Activated naive CD4-positive, alpha-beta T cell treated with anti-CD3 and anti-CD28 coated beads, Interleukin-2, amount 10 ng/mL, durations not matched to agents 7 days and 5 days (primary cell): ENCODE data around the gene ZNF385D.

Experiments
- CTCF ChIA-PET: fragments of 350-600 bp; sonication (Branson Sonifier 250); formaldehyde crosslinking; loops from one replicate; lab custom pipeline; 2021; ENCODE audit warnings: antibody characterized with exemption; lab: Charles Lee
- DNase-seq: peaks from one replicate; pipeline ENCODE4 v3.0.0-alpha.2; 2020
- H3K27ac Mint-ChIP-seq: one replicate; pipeline ENCODE4 v1.8.0; 2021; ENCODE audit warnings: mild to moderate bottlenecking, moderate library complexity, mixed read lengths
- H3K27me3 Mint-ChIP-seq: one replicate; pipeline ENCODE4 v1.8.0; 2021; ENCODE audit warnings: mild to moderate bottlenecking, mixed read lengths
- H3K36me3 Mint-ChIP-seq: one replicate; pipeline ENCODE4 v1.8.0; 2021; ENCODE audit warnings: mixed read lengths
- H3K4me1 Mint-ChIP-seq: one replicate; pipeline ENCODE4 v1.8.0; 2021; ENCODE audit warnings: mixed read lengths
- H3K4me3 Mint-ChIP-seq: one replicate; pipeline ENCODE4 v1.8.0; 2021; ENCODE audit warnings: mild to moderate bottlenecking, moderate library complexity, mixed read lengths
- H3K9me3 Mint-ChIP-seq: one replicate; pipeline ENCODE4 v1.8.0; 2021; ENCODE audit warnings: mixed read lengths

The ZNF385D gene

GRCh38 chr3:21638488-21638887, 112.5 kb downstream of the ZNF385D start:
- Mint-ChIP-seq H3K36me3 (no peaks in the 10 kb centered on the region), H3K4me1 (no peaks in the 10 kb centered on the region), H3K4me3 (no peak overlapping the region), H3K27ac (no peak overlapping the region), H3K9me3 (peaks cover 5% of the 10 kb centered on the region), H3K27me3 (no peaks in the 10 kb centered on the region)
- CTCF ChIA-PET = no interaction called here
- no peak for DNase-seq

DNA sequence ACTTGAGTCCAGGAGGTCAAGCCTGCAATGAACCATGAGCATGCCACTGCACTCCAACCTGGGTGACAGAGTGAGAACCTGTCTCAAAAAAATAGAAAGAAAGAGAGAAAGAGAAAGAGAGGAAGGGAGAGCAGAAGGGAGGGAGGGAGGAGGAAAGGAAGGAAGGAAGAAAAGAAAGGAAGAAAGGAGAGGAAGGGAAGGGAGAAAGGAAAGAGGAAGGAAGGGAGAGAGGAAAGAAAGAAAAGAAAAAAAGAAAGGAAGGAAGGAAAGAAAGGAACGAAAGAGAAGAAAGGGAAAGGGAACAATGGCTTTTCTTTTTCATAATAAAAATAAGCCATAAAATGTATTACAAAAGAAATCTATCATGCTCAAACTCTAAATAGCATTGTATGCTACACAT, 116.9 kb downstream of the ZNF385D start:
- CTCF ChIA-PET = no interaction called here
- Mint-ChIP-seq H3K9me3 (peaks cover 4% of the 10 kb centered on the region), H3K36me3 (no peaks in the 10 kb centered on the region), H3K4me3 (no peak overlapping the region), H3K27me3 (no peaks in the 10 kb centered on the region), H3K27ac (no peak overlapping the region), H3K4me1 (no peaks in the 10 kb centered on the region)
- DNase-seq = no peak

GRCh38 chr3:21624524-21624923, 126.5 kb downstream of the ZNF385D start:
- CTCF ChIA-PET = no interaction called here
- Mint-ChIP-seq H3K4me1 (no peaks in the 10 kb centered on the region), H3K9me3 (peaks cover 2% of the 10 kb centered on the region), H3K27ac (no peak overlapping the region), H3K4me3 (no peak overlapping the region), H3K27me3 (no peaks in the 10 kb centered on the region), H3K36me3 (no peaks in the 10 kb centered on the region)
- no peak for DNase-seq

- no peak overlapping the region for H3K27ac Mint-ChIP-seq
- no peaks in the 10 kb centered on the region for H3K27me3 Mint-ChIP-seq
- H3K9me3 Mint-ChIP-seq = peaks cover 2% of the 10 kb centered on the region
- DNase-seq = no peak
- no peak overlapping the region for H3K4me3 Mint-ChIP-seq
- no peaks in the 10 kb centered on the region for H3K4me1 Mint-ChIP-seq
- H3K36me3 Mint-ChIP-seq = no peaks in the 10 kb centered on the region
- CTCF ChIA-PET = no interaction called here
Observed at GRCh38 chr3:21621181-21621651, 129.8 kb downstream of the ZNF385D start.

DNA sequence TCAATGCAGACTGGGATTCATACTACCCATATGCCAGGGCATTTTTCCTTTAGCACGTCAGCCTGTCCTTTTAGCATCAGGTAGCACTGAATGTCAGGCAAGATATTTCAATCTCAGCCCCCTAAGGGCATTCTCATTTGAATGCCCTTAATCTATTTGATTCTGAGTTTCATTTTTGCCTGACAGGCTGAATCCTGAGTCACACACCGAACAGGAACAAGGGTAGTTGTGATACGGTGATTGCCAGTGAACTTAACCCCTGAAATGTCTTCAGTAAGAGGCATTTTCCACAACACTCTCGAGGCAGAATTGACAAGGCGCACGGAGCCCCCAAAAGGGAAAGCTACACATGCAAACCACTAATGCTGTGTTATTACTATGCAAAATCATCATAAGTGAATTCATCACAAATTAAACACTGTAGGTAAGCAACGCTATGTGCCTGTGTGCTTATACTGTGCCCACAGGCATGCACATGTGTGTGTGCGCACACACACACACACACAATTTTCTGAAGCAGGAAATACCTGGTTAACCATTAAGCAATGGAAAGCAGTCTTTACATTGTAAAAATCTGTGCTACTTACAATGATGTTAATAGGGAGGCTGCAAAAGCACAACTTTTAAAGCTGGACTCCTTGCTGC, 130.4 kb downstream of the ZNF385D start:
- no peak overlapping the region for H3K4me3 Mint-ChIP-seq
- DNase-seq = no peak
- CTCF ChIA-PET = no interaction called here
- H3K36me3 Mint-ChIP-seq = no peaks in the 10 kb centered on the region
- no peaks in the 10 kb centered on the region for H3K27me3 Mint-ChIP-seq
- peaks cover 2% of the 10 kb centered on the region for H3K9me3 Mint-ChIP-seq
- H3K27ac Mint-ChIP-seq = no peak overlapping the region
- H3K4me1 Mint-ChIP-seq = no peaks in the 10 kb centered on the region

DNA sequence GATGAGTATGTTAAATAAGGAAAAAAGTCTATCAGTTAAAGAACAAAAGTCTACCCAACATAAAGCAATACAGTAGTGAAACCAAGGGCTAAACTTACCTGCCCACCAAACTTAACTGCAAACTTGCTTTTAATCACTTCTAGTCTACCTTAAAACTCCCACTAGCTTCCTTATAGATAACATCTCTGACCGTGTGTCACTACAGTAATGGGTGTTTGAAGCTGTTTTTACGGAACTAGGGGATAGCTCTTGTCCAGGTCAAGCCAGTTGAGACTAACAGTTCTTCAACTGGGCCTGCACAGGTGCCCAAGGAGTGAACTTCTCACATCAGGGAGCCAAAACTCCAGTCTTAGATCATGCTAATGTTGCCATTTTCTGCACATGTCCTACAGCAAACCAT, 132.3 kb downstream of the ZNF385D start:
- CTCF ChIA-PET = no interaction called here
- H3K9me3 Mint-ChIP-seq = peaks cover 2% of the 10 kb centered on the region
- no peaks in the 10 kb centered on the region for H3K27me3 Mint-ChIP-seq
- no peak for DNase-seq
- H3K27ac Mint-ChIP-seq = no peak overlapping the region
- H3K36me3 Mint-ChIP-seq = no peaks in the 10 kb centered on the region
- no peaks in the 10 kb centered on the region for H3K4me1 Mint-ChIP-seq
- H3K4me3 Mint-ChIP-seq = no peak overlapping the region

DNA sequence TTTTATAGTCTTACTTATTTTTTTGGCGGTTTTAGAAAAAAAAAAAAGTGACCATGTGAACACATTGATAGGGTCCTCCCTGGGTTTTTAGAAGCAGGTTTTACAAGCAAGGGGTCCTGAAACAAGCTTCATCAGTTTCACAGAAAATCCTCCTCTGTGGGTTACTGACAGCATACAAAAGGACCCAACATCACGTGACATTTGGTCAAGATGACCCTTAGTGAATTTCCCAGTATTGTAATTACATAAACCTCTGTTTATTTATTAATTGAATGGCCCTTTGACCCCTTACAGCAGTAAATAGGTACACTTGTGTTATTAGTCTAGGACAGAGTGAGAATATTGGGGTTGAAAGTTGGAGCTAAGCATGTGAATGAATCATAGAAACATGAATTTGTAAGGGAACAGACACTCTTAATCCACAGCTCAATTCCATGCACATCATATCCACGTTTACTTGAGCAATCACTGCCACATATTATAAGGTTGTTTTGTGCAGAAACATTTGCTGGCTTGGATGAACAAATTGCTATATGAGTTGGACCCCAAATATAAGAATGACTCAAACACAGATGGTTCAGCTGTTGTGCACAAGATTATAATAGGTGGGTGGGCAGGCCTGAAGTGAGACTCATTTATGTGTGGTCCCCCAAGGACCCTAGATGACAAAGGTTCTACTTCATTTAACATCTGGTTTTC, 137.5 kb downstream of the ZNF385D start:
- CTCF ChIA-PET = no interaction called here
- Mint-ChIP-seq H3K27ac (no peak overlapping the region), H3K9me3 (peaks cover 8% of the 10 kb centered on the region), H3K36me3 (no peaks in the 10 kb centered on the region), H3K4me3 (no peak overlapping the region), H3K27me3 (no peaks in the 10 kb centered on the region), H3K4me1 (no peaks in the 10 kb centered on the region)
- DNase-seq = no peak

DNA sequence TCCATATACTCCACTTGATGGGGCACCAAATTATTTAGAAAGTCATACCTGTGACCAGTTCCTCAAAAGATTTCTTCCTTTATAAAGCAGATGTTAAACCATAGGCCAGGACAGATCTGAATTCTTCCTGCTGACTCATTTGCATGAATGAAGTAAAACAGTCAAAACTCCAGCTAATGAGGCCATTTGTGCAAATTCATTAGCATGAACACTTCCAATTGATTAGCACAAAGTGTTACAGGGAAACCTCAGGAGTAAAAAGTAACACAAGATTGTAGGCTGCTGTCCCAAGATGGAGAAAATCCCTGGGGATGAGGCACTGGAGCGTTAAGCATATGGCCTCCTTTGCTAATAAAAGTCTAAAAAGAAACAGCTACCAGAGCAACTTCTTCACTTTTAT, 149.8 kb downstream of the ZNF385D start:
- Mint-ChIP-seq H3K4me3 (no peak overlapping the region), H3K36me3 (no peaks in the 10 kb centered on the region), H3K9me3 (peaks cover 9% of the 10 kb centered on the region)

DNA sequence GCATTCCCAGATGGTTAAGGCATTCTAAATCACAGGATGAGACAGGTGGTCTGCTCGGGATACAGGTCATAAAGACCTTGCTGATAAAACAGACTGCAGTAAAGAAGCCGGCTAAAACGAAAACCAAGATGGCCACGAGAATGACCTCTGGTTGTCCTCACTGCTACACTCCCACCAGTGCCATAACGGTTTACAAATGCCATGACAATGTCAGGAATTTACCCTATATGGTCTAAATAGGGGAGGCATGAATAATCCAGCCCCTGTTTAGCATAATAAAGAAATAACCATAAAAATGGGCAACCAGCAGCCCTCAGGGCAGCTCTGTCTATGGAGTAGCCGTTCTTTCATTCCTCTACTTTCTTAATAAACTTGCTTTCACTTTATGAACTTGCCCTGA, 151.1 kb downstream of the ZNF385D start:
- Mint-ChIP-seq H3K4me1 (no peaks in the 10 kb centered on the region), H3K27me3 (no peaks in the 10 kb centered on the region), H3K9me3 (peaks cover 9% of the 10 kb centered on the region), H3K27ac (no peak overlapping the region), H3K36me3 (no peaks in the 10 kb centered on the region), H3K4me3 (no peak overlapping the region)
- CTCF ChIA-PET = no interaction called here
- no peak for DNase-seq

More for the DNA sequence above, 149.8 kb downstream of the ZNF385D start:
- DNase-seq = no peak
- CTCF ChIA-PET = no interaction called here
- Mint-ChIP-seq H3K4me1 (no peaks in the 10 kb centered on the region), H3K27me3 (no peaks in the 10 kb centered on the region), H3K27ac (no peak overlapping the region)

DNA sequence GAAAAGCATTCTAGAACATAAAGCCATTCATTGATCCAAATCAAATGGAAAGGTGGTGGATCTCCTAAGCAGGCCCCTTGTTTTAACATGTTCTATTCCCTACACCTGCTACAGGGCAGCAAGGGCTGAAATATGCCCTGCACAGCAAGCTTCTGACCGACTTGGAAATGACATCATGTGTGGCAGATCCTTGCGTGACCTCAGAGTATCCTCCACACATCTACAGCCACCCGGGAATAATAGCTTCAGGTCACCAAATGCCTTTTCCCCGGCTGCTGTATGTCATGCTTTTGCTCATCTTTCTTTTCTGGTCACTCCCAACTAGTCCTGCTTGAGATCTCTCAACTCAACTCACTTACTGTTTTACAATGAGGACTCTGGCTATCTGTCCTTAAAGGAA, 158.2 kb downstream of the ZNF385D start:
- no peak overlapping the region for H3K27ac Mint-ChIP-seq
- H3K36me3 Mint-ChIP-seq = no peaks in the 10 kb centered on the region
- DNase-seq = no peak
- no peaks in the 10 kb centered on the region for H3K4me1 Mint-ChIP-seq
- H3K4me3 Mint-ChIP-seq = no peak overlapping the region
- H3K9me3 Mint-ChIP-seq = no peaks in the 10 kb centered on the region
- no peaks in the 10 kb centered on the region for H3K27me3 Mint-ChIP-seq
- CTCF ChIA-PET = no interaction called here

DNA sequence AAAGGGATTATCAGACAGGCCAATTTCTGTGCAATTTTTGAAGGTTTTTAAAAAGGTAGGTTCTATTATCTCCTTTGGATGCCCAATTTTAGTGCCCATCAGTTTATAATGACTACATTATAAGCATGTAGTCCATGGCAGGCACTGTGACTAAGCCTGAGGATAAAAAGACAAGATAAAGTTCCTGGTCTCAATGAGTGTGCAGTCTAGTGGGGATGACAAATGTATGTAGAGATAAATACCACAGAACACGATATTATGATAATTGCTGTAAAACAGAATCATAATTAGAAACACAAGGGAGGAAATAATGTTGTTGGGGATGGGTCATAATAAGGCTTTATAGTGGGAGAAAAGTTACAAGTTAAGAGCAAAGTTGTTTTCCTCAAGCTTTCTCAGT, 163.1 kb downstream of the ZNF385D start:
- CTCF ChIA-PET = no interaction called here
- H3K4me1 Mint-ChIP-seq = no peaks in the 10 kb centered on the region
- H3K9me3 Mint-ChIP-seq = no peaks in the 10 kb centered on the region
- no peak overlapping the region for H3K4me3 Mint-ChIP-seq
- no peaks in the 10 kb centered on the region for H3K36me3 Mint-ChIP-seq
- no peaks in the 10 kb centered on the region for H3K27me3 Mint-ChIP-seq
- no peak overlapping the region for H3K27ac Mint-ChIP-seq
- no peak for DNase-seq

GRCh38 chr3:21585216-21585740, 165.7 kb downstream of the ZNF385D start:
- Mint-ChIP-seq H3K9me3 (no peaks in the 10 kb centered on the region), H3K36me3 (no peaks in the 10 kb centered on the region), H3K27ac (no peak overlapping the region), H3K4me3 (no peak overlapping the region), H3K4me1 (no peaks in the 10 kb centered on the region), H3K27me3 (no peaks in the 10 kb centered on the region)
- no peak for DNase-seq
- CTCF ChIA-PET = no interaction called here

- H3K36me3 Mint-ChIP-seq = no peaks in the 10 kb centered on the region
- no peaks in the 10 kb centered on the region for H3K4me1 Mint-ChIP-seq
- CTCF ChIA-PET = no interaction called here
- DNase-seq = no peak
- no peaks in the 10 kb centered on the region for H3K27me3 Mint-ChIP-seq
- no peak overlapping the region for H3K27ac Mint-ChIP-seq
- H3K9me3 Mint-ChIP-seq = peaks cover 3% of the 10 kb centered on the region
- no peak overlapping the region for H3K4me3 Mint-ChIP-seq
Observed at GRCh38 chr3:21573291-21573690, 177.7 kb downstream of the ZNF385D start.

DNA sequence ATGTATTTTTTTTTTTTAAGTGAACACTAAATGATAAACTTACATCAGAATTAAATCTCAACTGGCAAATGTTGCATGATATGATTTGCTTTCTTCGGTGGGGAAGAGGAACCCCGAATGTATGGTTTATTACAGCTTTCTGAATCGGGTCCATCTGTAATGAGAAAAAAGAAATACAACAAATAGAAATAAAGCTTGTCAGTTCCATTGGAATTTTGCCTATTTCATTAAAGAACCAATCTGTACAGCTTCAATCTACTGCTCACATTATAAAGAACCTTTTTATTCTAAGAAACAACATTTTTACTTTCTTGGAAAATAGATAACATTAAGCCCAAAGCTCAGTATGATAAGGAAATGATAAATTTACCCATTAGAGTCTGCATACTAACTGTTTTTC, 186.5 kb downstream of the ZNF385D start:
- Mint-ChIP-seq H3K27me3 (no peaks in the 10 kb centered on the region), H3K36me3 (no peaks in the 10 kb centered on the region), H3K4me1 (no peaks in the 10 kb centered on the region), H3K27ac (no peak overlapping the region), H3K9me3 (peaks cover 12% of the 10 kb centered on the region), H3K4me3 (no peak overlapping the region)
- DNase-seq = no peak
- CTCF ChIA-PET = no interaction called here

DNA sequence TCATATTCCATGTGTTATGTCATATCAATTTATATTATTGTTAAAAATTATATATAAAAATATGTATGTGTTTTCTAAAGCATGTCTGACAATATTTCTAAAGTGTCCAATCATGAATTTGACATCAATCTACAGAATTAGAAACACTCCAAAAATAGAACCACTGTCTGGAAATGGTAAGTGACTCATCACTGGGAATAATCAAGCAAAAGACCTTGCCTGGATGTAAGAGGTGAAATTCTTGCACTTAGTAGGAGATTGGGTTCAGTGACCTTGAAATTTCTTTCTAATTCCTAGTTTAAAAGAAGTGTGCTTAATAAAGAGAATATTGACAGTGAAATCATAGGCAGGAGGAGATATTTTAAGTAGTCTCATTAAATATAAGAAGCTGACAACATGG, 188.8 kb downstream of the ZNF385D start:
- Mint-ChIP-seq H3K4me1 (no peaks in the 10 kb centered on the region), H3K27me3 (no peaks in the 10 kb centered on the region), H3K27ac (no peak overlapping the region), H3K4me3 (no peak overlapping the region), H3K9me3 (peaks cover 24% of the 10 kb centered on the region), H3K36me3 (no peaks in the 10 kb centered on the region)
- CTCF ChIA-PET = interaction anchor here (0.6 kb wide), 1 partner anchor 491 kb away, joined by 5 read pairs; no protein-coding TSS in a partner anchor
- DNase-seq = no peak
